MM.1S (cell line): ENCODE results near the gene MASP1.

Source experiments
- DNase-seq: peaks from one replicate; pipeline ENCODE4 v3.0.0-alpha.2; 2015
- H2AFZ ChIP-seq: fragments of 300-600 bp; sonication (generic); 2 replicates; pipeline ENCODE4 v1.6.0; 2016; ENCODE audit warnings: antibody characterized with exemption, low read length
- H3F3A ChIP-seq: fragments of 300-600 bp; sonication (generic); 2 replicates; pipeline ENCODE4 v1.6.1; 2016; ENCODE audit warnings: mild to moderate bottlenecking, antibody characterized with exemption, low read length, moderate library complexity, mixed read lengths; ENCODE audit not compliant: insufficient read depth
- H3K27ac ChIP-seq: fragments of 300-600 bp; sonication (generic); 2 replicates; pipeline ENCODE4 v1.5.1; 2016; ENCODE audit warnings: mild to moderate bottlenecking, low read length
- H3K27me3 ChIP-seq: fragments of 300-600 bp; sonication (generic); replicated peaks from 2 replicates; pipeline ENCODE4 v1.6.0; 2016; ENCODE audit warnings: low read length; ENCODE audit not compliant: insufficient read depth
- H3K36me3 ChIP-seq: fragments of 300-600 bp; sonication (generic); replicated peaks from 2 replicates; pipeline ENCODE4 v1.6.1; 2016; ENCODE audit warnings: mild to moderate bottlenecking, low read length, mixed read lengths; ENCODE audit not compliant: insufficient read depth
- H3K4me1 ChIP-seq: fragments of 300-600 bp; sonication (generic); 2 replicates; pipeline ENCODE4 v1.6.1; 2016; ENCODE audit warnings: low read length, mixed read lengths
- H3K4me2 ChIP-seq: fragments of 300-600 bp; sonication (generic); 2 replicates; pipeline ENCODE4 v1.6.0; 2016; ENCODE audit warnings: low read depth, low read length
- H3K4me3 ChIP-seq: fragments of 300-600 bp; sonication (generic); 2 replicates; pipeline ENCODE4 v1.5.1; 2016; ENCODE audit warnings: low read length, mixed read lengths
- H3K79me2 ChIP-seq: fragments of 300-600 bp; sonication (generic); 2 replicates; pipeline ENCODE4 v1.6.1; 2016; ENCODE audit warnings: mixed run types, low read length, mixed read lengths
- H3K9ac ChIP-seq: fragments of 300-600 bp; sonication (generic); 2 replicates; pipeline ENCODE4 v1.6.1; 2016; ENCODE audit warnings: low read length, mixed read lengths
- H3K9me2 ChIP-seq: fragments of 300-600 bp; sonication (generic); replicated peaks from 2 replicates; pipeline ENCODE4 v1.6.1; 2016; ENCODE audit warnings: mild to moderate bottlenecking, low read length, mixed read lengths; ENCODE audit not compliant: insufficient read depth
- H3K9me3 ChIP-seq: fragments of 300-600 bp; sonication (generic); replicated peaks from 2 replicates; pipeline ENCODE4 v1.6.1; 2016; ENCODE audit warnings: mild to moderate bottlenecking, low read length, mixed read lengths; ENCODE audit not compliant: insufficient read depth
- H4K20me1 ChIP-seq: fragments of 300-600 bp; sonication (generic); 2 replicates; pipeline ENCODE4 v1.6.1; 2016; ENCODE audit warnings: mild to moderate bottlenecking, low read length, moderate library complexity, mixed read lengths; ENCODE audit not compliant: insufficient read depth
- EZH2 ChIP-seq: fragments of 300-600 bp; sonication (generic); optimal IDR thresholded peaks from 2 replicates; pipeline ENCODE3; 2017; ENCODE audit warnings: low read depth, mild to moderate bottlenecking, antibody characterized with exemption, low read length, mixed read lengths
- EZH2phosphoT487 ChIP-seq: fragments of 300-600 bp; sonication (generic); IDR thresholded peaks from 2 replicates; pipeline ENCODE4 v1.6.1; 2018; ENCODE audit warnings: antibody characterized with exemption, low read length
- TF ChIP-seq, protein P1 (sequence below): fragments of 300-600 bp; sonication (generic); IDR thresholded peaks from 2 replicates; pipeline ENCODE4 v1.5.1; 2016; ENCODE audit warnings: antibody characterized with exemption, low read length, mixed read lengths

The MASP1 gene

DNA sequence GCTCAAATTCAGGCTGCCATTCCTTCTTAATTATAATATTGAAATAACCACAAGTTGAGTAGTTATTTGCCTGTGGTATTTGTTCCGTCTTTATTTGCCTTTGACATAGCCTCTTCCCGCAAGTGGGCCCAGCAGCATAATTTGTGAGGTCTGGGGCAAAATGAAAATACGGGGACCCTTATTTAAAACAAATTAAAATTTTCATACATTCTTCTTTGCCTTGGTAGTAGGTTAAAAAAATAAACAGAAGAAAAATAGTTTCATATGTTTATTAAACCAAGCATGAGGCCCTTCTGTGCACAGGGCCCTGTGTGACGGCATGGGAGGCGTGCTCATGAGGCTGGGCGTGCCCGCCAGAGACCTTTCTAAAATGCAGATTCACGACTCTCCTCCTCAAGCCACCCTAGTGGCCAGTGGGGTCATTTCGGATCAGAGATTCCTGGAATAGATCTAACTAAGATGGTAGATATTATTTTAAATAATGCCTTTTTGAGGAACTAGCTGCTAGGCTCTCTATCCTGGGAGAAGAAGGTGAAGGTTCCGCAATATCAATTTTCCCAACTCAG lies 35.4 kb downstream of the MASP1 start:
- Histone ChIP-seq H2AFZ (no peak overlapping the region), H3K79me2 (no peaks in the 10 kb centered on the region), H3K36me3 (no peaks in the 10 kb centered on the region), H3K9ac (no peak overlapping the region), H3K27me3 (no peaks in the 10 kb centered on the region), H4K20me1 (no peaks in the 10 kb centered on the region), H3K9me2 (no peaks in the 10 kb centered on the region), H3K4me3 (no peak overlapping the region), H3F3A (no peaks in the 10 kb centered on the region), H3K4me1 (no peaks in the 10 kb centered on the region), H3K4me2 (no peak overlapping the region), H3K27ac (no peak overlapping the region), H3K9me3 (no peaks in the 10 kb centered on the region)
- no peak for DNase-seq
- TF ChIP-seq, protein P1, sequence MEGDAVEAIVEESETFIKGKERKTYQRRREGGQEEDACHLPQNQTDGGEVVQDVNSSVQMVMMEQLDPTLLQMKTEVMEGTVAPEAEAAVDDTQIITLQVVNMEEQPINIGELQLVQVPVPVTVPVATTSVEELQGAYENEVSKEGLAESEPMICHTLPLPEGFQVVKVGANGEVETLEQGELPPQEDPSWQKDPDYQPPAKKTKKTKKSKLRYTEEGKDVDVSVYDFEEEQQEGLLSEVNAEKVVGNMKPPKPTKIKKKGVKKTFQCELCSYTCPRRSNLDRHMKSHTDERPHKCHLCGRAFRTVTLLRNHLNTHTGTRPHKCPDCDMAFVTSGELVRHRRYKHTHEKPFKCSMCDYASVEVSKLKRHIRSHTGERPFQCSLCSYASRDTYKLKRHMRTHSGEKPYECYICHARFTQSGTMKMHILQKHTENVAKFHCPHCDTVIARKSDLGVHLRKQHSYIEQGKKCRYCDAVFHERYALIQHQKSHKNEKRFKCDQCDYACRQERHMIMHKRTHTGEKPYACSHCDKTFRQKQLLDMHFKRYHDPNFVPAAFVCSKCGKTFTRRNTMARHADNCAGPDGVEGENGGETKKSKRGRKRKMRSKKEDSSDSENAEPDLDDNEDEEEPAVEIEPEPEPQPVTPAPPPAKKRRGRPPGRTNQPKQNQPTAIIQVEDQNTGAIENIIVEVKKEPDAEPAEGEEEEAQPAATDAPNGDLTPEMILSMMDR: no peak
- TF ChIP-seq EZH2phosphoT487: no peak
- TF ChIP-seq EZH2: no peak

DNA sequence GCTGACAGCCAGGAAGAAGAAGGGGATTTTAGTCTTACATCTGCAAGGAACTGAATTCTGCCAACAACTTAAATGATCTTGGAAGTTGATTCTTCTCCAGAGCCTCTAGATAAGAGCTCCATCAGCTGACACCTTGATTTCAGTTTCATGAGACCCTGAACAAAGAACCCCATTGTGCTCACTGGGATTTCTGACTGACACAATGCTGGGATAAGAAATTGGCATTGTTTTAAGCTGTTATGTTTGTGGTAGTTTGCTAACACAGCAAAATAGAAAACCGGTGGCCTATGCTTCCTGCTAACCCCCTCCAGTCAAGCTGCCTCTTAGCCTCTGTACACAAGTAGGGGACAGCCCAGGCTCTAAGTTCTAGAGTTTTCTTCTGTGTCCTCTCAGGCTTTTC lies 36.2 kb downstream of the MASP1 start:
- no peak overlapping the region for H3K4me2 ChIP-seq
- H3K4me3 ChIP-seq: no peak overlapping the region
- H3K27ac ChIP-seq: no peak overlapping the region
- TF ChIP-seq EZH2phosphoT487: no peak
- TF ChIP-seq, protein P1: no peak
- no peak for TF ChIP-seq EZH2
- H3K36me3 ChIP-seq: no peaks in the 10 kb centered on the region
- H4K20me1 ChIP-seq: no peaks in the 10 kb centered on the region
- no peak overlapping the region for H2AFZ ChIP-seq
- no peak for DNase-seq
- no peak overlapping the region for H3K9ac ChIP-seq
- no peaks in the 10 kb centered on the region for H3K27me3 ChIP-seq
- H3K9me3 ChIP-seq: no peaks in the 10 kb centered on the region
- H3F3A ChIP-seq: no peaks in the 10 kb centered on the region
- no peaks in the 10 kb centered on the region for H3K79me2 ChIP-seq
- no peaks in the 10 kb centered on the region for H3K4me1 ChIP-seq
- H3K9me2 ChIP-seq: no peaks in the 10 kb centered on the region

DNA sequence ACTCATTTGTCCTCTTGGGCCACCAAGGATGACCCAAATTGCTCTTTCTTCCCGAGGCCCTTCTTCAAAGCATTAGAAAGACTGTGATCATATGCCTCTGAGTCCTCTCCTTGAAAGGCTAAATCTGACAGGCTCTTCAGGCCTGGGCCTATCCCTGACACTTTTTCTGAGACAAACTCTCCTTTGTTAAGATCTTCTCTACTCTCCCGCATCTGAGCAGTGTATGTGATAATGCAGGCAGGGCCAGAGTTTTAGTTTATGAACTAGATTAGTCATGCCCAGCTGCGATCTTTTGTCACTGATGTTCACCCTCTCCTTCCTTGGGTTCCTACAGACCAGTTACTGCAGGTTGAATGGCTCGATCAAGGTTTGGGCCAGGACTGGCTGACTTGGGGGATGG lies 39.2 kb downstream of the MASP1 start:
- DNase-seq: no peak
- Histone ChIP-seq H3K36me3 (no peaks in the 10 kb centered on the region), H3K4me1 (no peaks in the 10 kb centered on the region), H3K79me2 (no peaks in the 10 kb centered on the region), H3K9me2 (no peaks in the 10 kb centered on the region), H3K9me3 (no peaks in the 10 kb centered on the region), H4K20me1 (no peaks in the 10 kb centered on the region), H3K9ac (no peak overlapping the region), H2AFZ (no peak overlapping the region), H3K4me3 (no peak overlapping the region), H3F3A (no peaks in the 10 kb centered on the region), H3K27me3 (no peaks in the 10 kb centered on the region), H3K27ac (no peak overlapping the region), H3K4me2 (no peak overlapping the region)
- TF ChIP-seq EZH2phosphoT487 (no peak), EZH2 (no peak)
- TF ChIP-seq, protein P1: no peak
